OCI-LY1 (cell line): Measurements from ENCODE around the gene PRKG2.

Experiments used
- H2AFZ ChIP-seq: fragments of 200-600 bp; sonication (generic), shearing (Covaris generic); 2 replicates; pipeline ENCODE4 v1.6.0; 2014; ENCODE audit warnings: antibody characterized with exemption, mild to moderate bottlenecking, low read length
- H3F3A ChIP-seq: fragments of 200-600 bp; sonication (generic), shearing (Covaris generic); 2 replicates; pipeline ENCODE4 v1.6.0; 2014; ENCODE audit warnings: mild to moderate bottlenecking, antibody characterized with exemption, low read length, moderate library complexity; ENCODE audit not compliant: insufficient read depth
- H3K27ac ChIP-seq: fragments of 200-600 bp; sonication (generic); 2 replicates; pipeline ENCODE4 v1.5.1; 2014; ENCODE audit warnings: low read length, mixed run types, mild to moderate bottlenecking, low read depth; ENCODE audit not compliant: poor library complexity, severe bottlenecking
- H3K27me3 ChIP-seq: fragments of 200-600 bp; sonication (generic); 2 replicates; pipeline ENCODE4 v1.6.0; 2014; ENCODE audit warnings: antibody characterized with exemption, mild to moderate bottlenecking, low read length, moderate library complexity; ENCODE audit not compliant: insufficient read depth
- H3K36me3 ChIP-seq: fragments of 200-600 bp; sonication (generic); 2 replicates; pipeline ENCODE4 v1.6.1; 2014; ENCODE audit warnings: mild to moderate bottlenecking, antibody characterized with exemption, low read length, moderate library complexity, mixed read lengths; ENCODE audit not compliant: insufficient read depth
- H3K4me1 ChIP-seq: fragments of 200-600 bp; sonication (generic); 2 replicates; pipeline ENCODE4 v1.5.1; 2014; ENCODE audit warnings: mild to moderate bottlenecking, low read length, moderate library complexity; ENCODE audit not compliant: insufficient read depth, severe bottlenecking
- H3K4me2 ChIP-seq: fragments of 200-600 bp; sonication (generic), shearing (Covaris generic); 2 replicates; pipeline ENCODE4 v1.6.1; 2014; ENCODE audit warnings: low read length
- H3K4me3 ChIP-seq: fragments of 200-600 bp; sonication (generic); 2 replicates; pipeline ENCODE4 v1.5.1; 2014; ENCODE audit warnings: low read length, low read depth, mild to moderate bottlenecking, mixed read lengths; ENCODE audit not compliant: poor library complexity, severe bottlenecking
- H3K79me2 ChIP-seq: fragments of 200-600 bp; shearing (Covaris generic); 2 replicates; pipeline ENCODE4 v1.6.1; 2016; ENCODE audit warnings: mixed run types, low read length, mixed read lengths; ENCODE audit not compliant: insufficient read depth
- H3K9ac ChIP-seq: fragments of 200-600 bp; sonication (generic), shearing (Covaris generic); 2 replicates; pipeline ENCODE4 v1.6.1; 2014; ENCODE audit warnings: mild to moderate bottlenecking, low read length, mixed read lengths
- H3K9me2 ChIP-seq: fragments of 200-600 bp; sonication (generic), shearing (Covaris generic); 2 replicates; pipeline ENCODE4 v1.6.1; 2014; ENCODE audit warnings: low read depth, mild to moderate bottlenecking, low read length, mixed read lengths
- H3K9me3 ChIP-seq: fragments of 200-600 bp; shearing (Covaris generic); 2 replicates; pipeline ENCODE4 v1.6.1; 2014; ENCODE audit warnings: low read length, mixed read lengths
- H4K20me1 ChIP-seq: fragments of 200-600 bp; sonication (generic), shearing (Covaris generic); 2 replicates; pipeline ENCODE4 v1.6.0; 2016; ENCODE audit warnings: mild to moderate bottlenecking, low read length; ENCODE audit not compliant: insufficient read depth
- EZH2 ChIP-seq: fragments of 200-600 bp; sonication (generic), shearing (Covaris generic); IDR thresholded peaks from 2 replicates; pipeline ENCODE4 v1.8.0; 2017; ENCODE audit warnings: borderline replicate concordance, mixed run types, mild to moderate bottlenecking, antibody characterized with exemption, low read length, moderate library complexity, mixed read lengths
- TF ChIP-seq, protein P1 (sequence below): fragments of 200-600 bp; sonication (generic), shearing (Covaris generic); IDR thresholded peaks from 2 replicates; pipeline ENCODE4 v1.5.1; 2017; ENCODE audit warnings: mild to moderate bottlenecking, antibody characterized with exemption, low read length, moderate library complexity, mixed read lengths

Gene PRKG2

DNA sequence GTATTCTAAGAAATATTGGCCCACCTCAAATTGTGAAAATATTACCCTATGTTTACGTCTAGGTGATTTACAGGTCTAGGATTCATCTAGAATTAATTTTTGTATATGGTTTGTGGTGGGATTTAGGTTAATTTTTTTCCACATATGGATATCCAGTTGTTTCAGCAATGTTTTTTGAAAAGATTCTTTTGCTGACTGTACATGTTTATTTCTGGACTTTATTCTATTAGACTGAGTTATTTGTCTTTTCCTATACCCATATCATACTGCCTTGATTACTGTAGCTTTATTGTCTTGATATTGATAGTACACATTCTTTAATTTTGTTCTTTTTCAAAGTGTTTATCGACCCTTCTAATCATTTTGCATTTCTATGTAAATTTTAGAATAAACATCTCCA, 83.5 kb downstream of the PRKG2 start:
- Histone ChIP-seq H3K27ac (no peak overlapping the region), H3K4me2 (no peak overlapping the region), H3K9me2 (no peaks in the 10 kb centered on the region), H3K79me2 (no peaks in the 10 kb centered on the region), H3K9ac (no peak overlapping the region), H3K4me3 (no peak overlapping the region), H3K9me3 (no peaks in the 10 kb centered on the region), H3K4me1 (no peaks in the 10 kb centered on the region), H4K20me1 (no peaks in the 10 kb centered on the region), H3F3A (no peaks in the 10 kb centered on the region), H2AFZ (no peak overlapping the region), H3K36me3 (no peaks in the 10 kb centered on the region), H3K27me3 (no peaks in the 10 kb centered on the region)
- TF ChIP-seq EZH2: no peak

DNA sequence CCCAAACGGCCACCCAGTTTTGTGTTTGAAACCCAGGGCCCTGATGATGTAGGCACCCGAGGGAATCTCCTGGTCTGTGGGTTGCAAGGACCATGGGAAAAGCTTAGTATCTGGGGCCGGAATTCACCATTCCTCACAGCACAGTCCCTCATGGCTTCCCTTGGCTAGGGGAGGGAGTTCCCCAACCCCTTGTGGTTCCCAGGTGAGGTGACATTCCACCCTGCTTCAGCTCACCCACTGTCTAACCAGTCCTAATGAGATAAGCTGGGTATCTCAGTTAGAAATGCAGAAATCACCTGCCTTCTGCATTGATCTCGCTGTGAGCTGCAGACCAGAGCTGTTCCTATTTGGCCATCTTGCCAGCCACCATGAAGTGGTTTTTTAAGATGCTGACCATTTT, 84.0 kb downstream of the PRKG2 start:
- Histone ChIP-seq H3F3A (no peaks in the 10 kb centered on the region), H2AFZ (no peak overlapping the region), H4K20me1 (no peaks in the 10 kb centered on the region), H3K9me3 (no peaks in the 10 kb centered on the region), H3K27ac (no peak overlapping the region), H3K9ac (no peak overlapping the region), H3K79me2 (no peaks in the 10 kb centered on the region), H3K9me2 (no peaks in the 10 kb centered on the region), H3K27me3 (no peaks in the 10 kb centered on the region), H3K4me1 (no peaks in the 10 kb centered on the region), H3K36me3 (no peaks in the 10 kb centered on the region), H3K4me2 (no peak overlapping the region), H3K4me3 (no peak overlapping the region)
- no peak for TF ChIP-seq EZH2
- TF ChIP-seq, protein P1, sequence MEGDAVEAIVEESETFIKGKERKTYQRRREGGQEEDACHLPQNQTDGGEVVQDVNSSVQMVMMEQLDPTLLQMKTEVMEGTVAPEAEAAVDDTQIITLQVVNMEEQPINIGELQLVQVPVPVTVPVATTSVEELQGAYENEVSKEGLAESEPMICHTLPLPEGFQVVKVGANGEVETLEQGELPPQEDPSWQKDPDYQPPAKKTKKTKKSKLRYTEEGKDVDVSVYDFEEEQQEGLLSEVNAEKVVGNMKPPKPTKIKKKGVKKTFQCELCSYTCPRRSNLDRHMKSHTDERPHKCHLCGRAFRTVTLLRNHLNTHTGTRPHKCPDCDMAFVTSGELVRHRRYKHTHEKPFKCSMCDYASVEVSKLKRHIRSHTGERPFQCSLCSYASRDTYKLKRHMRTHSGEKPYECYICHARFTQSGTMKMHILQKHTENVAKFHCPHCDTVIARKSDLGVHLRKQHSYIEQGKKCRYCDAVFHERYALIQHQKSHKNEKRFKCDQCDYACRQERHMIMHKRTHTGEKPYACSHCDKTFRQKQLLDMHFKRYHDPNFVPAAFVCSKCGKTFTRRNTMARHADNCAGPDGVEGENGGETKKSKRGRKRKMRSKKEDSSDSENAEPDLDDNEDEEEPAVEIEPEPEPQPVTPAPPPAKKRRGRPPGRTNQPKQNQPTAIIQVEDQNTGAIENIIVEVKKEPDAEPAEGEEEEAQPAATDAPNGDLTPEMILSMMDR: no peak

DNA sequence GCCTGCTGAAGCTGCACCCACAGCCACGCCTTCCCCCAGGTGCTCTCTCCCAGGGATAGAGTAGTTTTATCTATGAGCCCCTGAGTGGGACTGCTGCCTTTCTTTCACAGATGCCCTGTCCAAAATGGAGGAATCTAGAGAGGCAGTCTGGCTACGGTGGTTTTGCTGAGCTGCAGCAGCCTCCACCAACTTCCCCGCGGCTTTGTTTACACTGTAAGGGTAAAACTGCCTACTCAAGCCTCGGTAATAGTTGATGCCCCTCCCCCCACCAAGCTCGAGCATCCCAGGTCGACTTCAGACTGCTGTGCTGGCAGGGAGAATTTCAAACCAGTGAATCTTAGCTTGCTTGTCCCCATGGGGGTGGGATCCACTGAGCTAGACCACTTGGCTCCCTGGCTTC, 84.5 kb downstream of the PRKG2 start:
- no peaks in the 10 kb centered on the region for H3K27me3 ChIP-seq
- TF ChIP-seq, protein P1: no peak
- TF ChIP-seq EZH2: no peak
- no peak overlapping the region for H3K27ac ChIP-seq
- no peak overlapping the region for H3K4me3 ChIP-seq
- no peak overlapping the region for H2AFZ ChIP-seq
- no peaks in the 10 kb centered on the region for H3K4me1 ChIP-seq
- no peaks in the 10 kb centered on the region for H3K9me2 ChIP-seq
- no peaks in the 10 kb centered on the region for H3F3A ChIP-seq
- H4K20me1 ChIP-seq: no peaks in the 10 kb centered on the region
- no peaks in the 10 kb centered on the region for H3K79me2 ChIP-seq
- H3K9ac ChIP-seq: no peak overlapping the region
- H3K4me2 ChIP-seq: no peak overlapping the region
- no peaks in the 10 kb centered on the region for H3K36me3 ChIP-seq
- no peaks in the 10 kb centered on the region for H3K9me3 ChIP-seq

DNA sequence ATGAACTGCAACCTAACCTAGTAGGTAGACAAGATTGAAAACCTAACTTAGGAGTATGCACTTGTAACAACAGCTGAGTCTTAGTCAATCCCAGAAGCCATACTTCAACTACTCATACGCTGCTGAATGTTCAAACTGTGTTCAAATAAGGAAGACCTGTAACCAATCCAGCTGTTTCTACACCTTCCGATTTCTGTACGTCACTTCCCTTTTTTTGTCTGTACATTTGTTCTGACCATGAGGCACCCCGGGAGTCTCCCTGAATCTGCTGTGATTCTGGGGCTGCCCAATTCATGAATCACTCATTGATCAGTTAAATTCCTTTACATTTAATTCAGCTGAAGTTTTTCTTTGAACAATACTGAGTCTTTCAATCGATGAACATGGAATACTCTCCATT, 95.0 kb downstream of the PRKG2 start:
- no peak overlapping the region for H3K4me3 ChIP-seq
- no peaks in the 10 kb centered on the region for H3K36me3 ChIP-seq
- no peaks in the 10 kb centered on the region for H4K20me1 ChIP-seq
- no peaks in the 10 kb centered on the region for H3K4me1 ChIP-seq
- H3F3A ChIP-seq: no peaks in the 10 kb centered on the region
- TF ChIP-seq EZH2: no peak
- TF ChIP-seq, protein P1: no peak
- no peaks in the 10 kb centered on the region for H3K9me3 ChIP-seq
- no peaks in the 10 kb centered on the region for H3K79me2 ChIP-seq
- H3K27ac ChIP-seq: no peak overlapping the region
- H3K27me3 ChIP-seq: no peaks in the 10 kb centered on the region
- no peak overlapping the region for H3K4me2 ChIP-seq
- no peaks in the 10 kb centered on the region for H3K9me2 ChIP-seq
- no peak overlapping the region for H3K9ac ChIP-seq
- no peak overlapping the region for H2AFZ ChIP-seq
